Measurements from ENCODE around the gene TRIO. TPM values are rescaled to one million over a fixed set of nuclear protein-coding genes. Genes with fewer than 3 reads are reported as not detected.

The TRIO gene
- polyA plus RNA-seq, 3 donors: 1.7 to 45.8 (median 2.1) TPM

GRCh38 chr5:14528115-14528514 lies 385.0 kb downstream of the TRIO start:
- no peak overlapping the region for H2AFZ ChIP-seq (ENCODE audit: insufficient read depth, low read depth, low read length, poor library complexity, severe bottlenecking)
- no peaks in the 10 kb centered on the region for H3K36me3 ChIP-seq (replicated peaks in 1 of 2; ENCODE audit: control insufficient read depth in 1 of 2, insufficient read depth in 2 of 2, low read length in 2 of 2)
- no peak overlapping the region for H3K27ac Mint-ChIP-seq
- no peak overlapping the region for H3K9ac ChIP-seq (ENCODE audit: insufficient read depth, low read length, poor library complexity, severe bottlenecking)
- H4K20me1 ChIP-seq (ENCODE audit: insufficient read depth, low read length): no peaks in the 10 kb centered on the region
- DNase-seq: no peak
- no peak for TF ChIP-seq CTCF (IDR thresholded peaks at IDR 0.05)
- H3K4me2 ChIP-seq (replicated peaks; ENCODE audit: extremely low read depth, low read length, poor library complexity, severe bottlenecking): no peak overlapping the region
- peaks cover 0 to 3% of the 10 kb centered on the region in 2 donors for H3K36me3 Mint-ChIP-seq
- H3K4me3 Mint-ChIP-seq: no peak overlapping the region
- H3K9me3 Mint-ChIP-seq: peaks cover 0 to 4% (median 0%) of the 10 kb centered on the region in 7 donors
- H3K4me1 ChIP-seq (ENCODE audit: control insufficient read depth in 1 of 2, insufficient read depth in 2 of 2, low read length in 2 of 2): peaks cover 5 to 6% of the 10 kb centered on the region in 2 donors
- H3K9me3 ChIP-seq (replicated peaks in 1 of 2; ENCODE audit: control insufficient read depth in 1 of 2, insufficient read depth in 1 of 2, low read length in 2 of 2): no peaks in the 10 kb centered on the region
- no peak overlapping the region for H3K27ac ChIP-seq (ENCODE audit: low read depth in 1 of 2, low read length in 2 of 2)
- H3K79me2 ChIP-seq (ENCODE audit: insufficient read depth, low read length): no peaks in the 10 kb centered on the region
- H3K4me3 ChIP-seq (replicated peaks in 1 of 3; ENCODE audit: low read depth in 2 of 3, low read length in 3 of 3): no peak overlapping the region
- intact Hi-C loops (cut with micrococcal nuclease): loop anchor here in 1 of 2 donors (5.0 kb wide), 1 partner anchor 69 kb away; no protein-coding TSS in a partner anchor
- peaks cover 7% of the 10 kb centered on the region for H3K4me1 Mint-ChIP-seq
- WGBS (ENCODE audit: insufficient coverage): no CpG with 5 or more reads among the region's 6 CpGs
- H3K27me3 Mint-ChIP-seq (ENCODE audit: low read depth in 3 of 3): peaks cover 0 to 7% (median 2%) of the 10 kb centered on the region in 3 donors
- no peaks in the 10 kb centered on the region for H3K27me3 ChIP-seq (ENCODE audit: control insufficient read depth in 2 of 2, insufficient read depth in 2 of 2, low read length in 2 of 2)

GRCh38 chr5:14528926-14529325 lies 385.8 kb downstream of the TRIO start:
- H3K27ac ChIP-seq (ENCODE audit: low read depth in 1 of 2, low read length in 2 of 2): no peak overlapping the region
- H4K20me1 ChIP-seq (ENCODE audit: insufficient read depth, low read length): no peaks in the 10 kb centered on the region
- Mint-ChIP-seq H3K9me3 (peaks cover 0 to 2% (median 1%) of the 10 kb centered on the region in 7 donors), H3K4me1 (peaks cover 7% of the 10 kb centered on the region), H3K36me3 (peaks cover 0 to 3% of the 10 kb centered on the region in 2 donors), H3K4me3 (peak overlapping the region in 1 of 2 donors; percentile 60), H3K27me3 (ENCODE audit: low read depth in 3 of 3) (peaks cover 0 to 5% (median 0%) of the 10 kb centered on the region in 3 donors), H3K27ac (peak overlapping the region in 1 of 7 donors; percentile 13)
- no peak for DNase-seq
- no CpG with 5 or more reads among the region's 1 CpG for WGBS (ENCODE audit: insufficient coverage)
- no peaks in the 10 kb centered on the region for H3K79me2 ChIP-seq (ENCODE audit: insufficient read depth, low read length)
- H3K4me2 ChIP-seq (replicated peaks; ENCODE audit: extremely low read depth, low read length, poor library complexity, severe bottlenecking): no peak overlapping the region
- no peak for TF ChIP-seq CTCF (IDR thresholded peaks at IDR 0.05)
- H3K36me3 ChIP-seq (replicated peaks in 1 of 2; ENCODE audit: control insufficient read depth in 1 of 2, insufficient read depth in 2 of 2, low read length in 2 of 2): no peaks in the 10 kb centered on the region
- intact Hi-C loops (cut with micrococcal nuclease): loop anchor here in 1 of 2 donors (5.0 kb wide), 1 partner anchor 68 kb away; no protein-coding TSS in a partner anchor
- H3K4me1 ChIP-seq (ENCODE audit: control insufficient read depth in 1 of 2, insufficient read depth in 2 of 2, low read length in 2 of 2): peaks cover 5 to 6% of the 10 kb centered on the region in 2 donors
- H3K4me3 ChIP-seq (replicated peaks in 1 of 3; ENCODE audit: low read depth in 2 of 3, low read length in 3 of 3): no peak overlapping the region
- peak overlapping the region; percentile 29 for H2AFZ ChIP-seq (ENCODE audit: insufficient read depth, low read depth, low read length, poor library complexity, severe bottlenecking)
- H3K9ac ChIP-seq (ENCODE audit: insufficient read depth, low read length, poor library complexity, severe bottlenecking): no peak overlapping the region
- H3K9me3 ChIP-seq (replicated peaks in 1 of 2; ENCODE audit: control insufficient read depth in 1 of 2, insufficient read depth in 1 of 2, low read length in 2 of 2): no peaks in the 10 kb centered on the region
- no peaks in the 10 kb centered on the region for H3K27me3 ChIP-seq (ENCODE audit: control insufficient read depth in 2 of 2, insufficient read depth in 2 of 2, low read length in 2 of 2)

Data from CD14-positive monocyte (primary cell).